ENCODE data around the gene CCDC88C.

Gene CCDC88C

GRCh38 chr14:91417120-91417982, at the start of gene CCDC88C:
CCDC88C (minus strand) TSS chr14:91417820; CDS start chr14:91417690, 130 bp downstream.
- Histone ChIP-seq H3K4me1 (ENCODE audit: insufficient read depth, low read length) (peaks cover 28% of the 10 kb centered on the region), H3K9me3 (ENCODE audit: insufficient read depth, low read depth, low read length) (no peaks in the 10 kb centered on the region), H3K27ac (ENCODE audit: low read length) (no peak within 1 kb of the TSS), H3K9ac (ENCODE audit: low read depth, low read length) (peak within 1 kb of the TSS; percentile 78; the same call in 1 of the 2 replicates), H3K36me3 (ENCODE audit: insufficient read depth, low read depth, low read length) (peaks cover 12% of the 10 kb centered on the region; the same call in 1 of the 2 replicates), H3K4me3 (ENCODE audit: low read length) (peak within 1 kb of the TSS; percentile 80), H3K27me3 (ENCODE audit: insufficient read depth, low read length) (peaks cover 6% of the 10 kb centered on the region; the same call in 1 of the 2 replicates)

- no peaks in the 10 kb centered on the region for H3K9me3 ChIP-seq (ENCODE audit: insufficient read depth, low read depth, low read length)
- no peak overlapping the region for H3K9ac ChIP-seq (ENCODE audit: low read depth, low read length)
- H3K36me3 ChIP-seq (ENCODE audit: insufficient read depth, low read depth, low read length): peaks cover 97% of the 10 kb centered on the region
- no peaks in the 10 kb centered on the region for H3K4me1 ChIP-seq (ENCODE audit: insufficient read depth, low read length)
- no peak overlapping the region for H3K27ac ChIP-seq (ENCODE audit: low read length)
- H3K4me3 ChIP-seq (ENCODE audit: low read length): no peak overlapping the region
- H3K27me3 ChIP-seq (ENCODE audit: insufficient read depth, low read length): no peaks in the 10 kb centered on the region
Measured at GRCh38 chr14:91466192-91466591, 48.6 kb upstream of the CCDC88C start.

- peaks cover 98% of the 10 kb centered on the region for H3K36me3 ChIP-seq (ENCODE audit: insufficient read depth, low read depth, low read length)
- no peaks in the 10 kb centered on the region for H3K9me3 ChIP-seq (ENCODE audit: insufficient read depth, low read depth, low read length)
- H3K27me3 ChIP-seq (ENCODE audit: insufficient read depth, low read length): no peaks in the 10 kb centered on the region
- H3K27ac ChIP-seq (ENCODE audit: low read length): no peak overlapping the region
- no peak overlapping the region for H3K4me3 ChIP-seq (ENCODE audit: low read length)
- H3K9ac ChIP-seq (ENCODE audit: low read depth, low read length): no peak overlapping the region
- no peaks in the 10 kb centered on the region for H3K4me1 ChIP-seq (ENCODE audit: insufficient read depth, low read length)
Measured at GRCh38 chr14:91464615-91465205, 47.1 kb upstream of the CCDC88C start.

- Histone ChIP-seq H3K4me1 (ENCODE audit: insufficient read depth, low read length) (no peaks in the 10 kb centered on the region), H3K36me3 (ENCODE audit: insufficient read depth, low read depth, low read length) (peaks cover 85% of the 10 kb centered on the region), H3K27ac (ENCODE audit: low read length) (no peak overlapping the region), H3K4me3 (ENCODE audit: low read length) (no peak overlapping the region), H3K27me3 (ENCODE audit: insufficient read depth, low read length) (no peaks in the 10 kb centered on the region), H3K9me3 (ENCODE audit: insufficient read depth, low read depth, low read length) (no peaks in the 10 kb centered on the region), H3K9ac (ENCODE audit: low read depth, low read length) (no peak overlapping the region)
Measured at GRCh38 chr14:91458612-91459011, 41.0 kb upstream of the CCDC88C start.

GRCh38 chr14:91456283-91456682, 38.7 kb upstream of the CCDC88C start:
- no peak overlapping the region for H3K9ac ChIP-seq (ENCODE audit: low read depth, low read length)

GRCh38 chr14:91454580-91454979, 37.0 kb upstream of the CCDC88C start:
- Histone ChIP-seq H3K27me3 (ENCODE audit: insufficient read depth, low read length) (no peaks in the 10 kb centered on the region), H3K4me1 (ENCODE audit: insufficient read depth, low read length) (no peaks in the 10 kb centered on the region), H3K4me3 (ENCODE audit: low read length) (no peak overlapping the region), H3K9me3 (ENCODE audit: insufficient read depth, low read depth, low read length) (no peaks in the 10 kb centered on the region), H3K9ac (ENCODE audit: low read depth, low read length) (no peak overlapping the region), H3K36me3 (ENCODE audit: insufficient read depth, low read depth, low read length) (peaks cover 45% of the 10 kb centered on the region), H3K27ac (ENCODE audit: low read length) (no peak overlapping the region)

More at GRCh38 chr14:91456283-91456682, 38.7 kb upstream of the CCDC88C start:
- H3K36me3 ChIP-seq (ENCODE audit: insufficient read depth, low read depth, low read length): peaks cover 62% of the 10 kb centered on the region
- H3K27ac ChIP-seq (ENCODE audit: low read length): no peak overlapping the region
- no peak overlapping the region for H3K4me3 ChIP-seq (ENCODE audit: low read length)
- no peaks in the 10 kb centered on the region for H3K27me3 ChIP-seq (ENCODE audit: insufficient read depth, low read length)
- H3K4me1 ChIP-seq (ENCODE audit: insufficient read depth, low read length): no peaks in the 10 kb centered on the region
- H3K9me3 ChIP-seq (ENCODE audit: insufficient read depth, low read depth, low read length): no peaks in the 10 kb centered on the region

GRCh38 chr14:91454155-91454554, 36.5 kb upstream of the CCDC88C start:
- Histone ChIP-seq H3K27ac (ENCODE audit: low read length) (no peak overlapping the region), H3K4me3 (ENCODE audit: low read length) (no peak overlapping the region), H3K9me3 (ENCODE audit: insufficient read depth, low read depth, low read length) (no peaks in the 10 kb centered on the region), H3K27me3 (ENCODE audit: insufficient read depth, low read length) (no peaks in the 10 kb centered on the region), H3K36me3 (ENCODE audit: insufficient read depth, low read depth, low read length) (peaks cover 41% of the 10 kb centered on the region), H3K4me1 (ENCODE audit: insufficient read depth, low read length) (no peaks in the 10 kb centered on the region), H3K9ac (ENCODE audit: low read depth, low read length) (no peak overlapping the region)

- no peak overlapping the region for H3K9ac ChIP-seq (ENCODE audit: low read depth, low read length)
- H3K4me3 ChIP-seq (ENCODE audit: low read length): no peak overlapping the region
- H3K36me3 ChIP-seq (ENCODE audit: insufficient read depth, low read depth, low read length): peaks cover 37% of the 10 kb centered on the region
- H3K9me3 ChIP-seq (ENCODE audit: insufficient read depth, low read depth, low read length): no peaks in the 10 kb centered on the region
- no peaks in the 10 kb centered on the region for H3K27me3 ChIP-seq (ENCODE audit: insufficient read depth, low read length)
- no peak overlapping the region for H3K27ac ChIP-seq (ENCODE audit: low read length)
- no peaks in the 10 kb centered on the region for H3K4me1 ChIP-seq (ENCODE audit: insufficient read depth, low read length)
Measured at GRCh38 chr14:91453744-91454143, 36.1 kb upstream of the CCDC88C start.

- Histone ChIP-seq H3K27me3 (ENCODE audit: insufficient read depth, low read length) (no peaks in the 10 kb centered on the region), H3K9me3 (ENCODE audit: insufficient read depth, low read depth, low read length) (peaks cover 9% of the 10 kb centered on the region), H3K36me3 (ENCODE audit: insufficient read depth, low read depth, low read length) (no peaks in the 10 kb centered on the region), H3K27ac (ENCODE audit: low read length) (no peak overlapping the region), H3K9ac (ENCODE audit: low read depth, low read length) (no peak overlapping the region), H3K4me3 (ENCODE audit: low read length) (no peak overlapping the region), H3K4me1 (ENCODE audit: insufficient read depth, low read length) (no peaks in the 10 kb centered on the region)
Measured at GRCh38 chr14:91444335-91445020, 26.9 kb upstream of the CCDC88C start.

- Histone ChIP-seq H3K36me3 (ENCODE audit: insufficient read depth, low read depth, low read length) (no peaks in the 10 kb centered on the region), H3K27ac (ENCODE audit: low read length) (no peak overlapping the region), H3K4me1 (ENCODE audit: insufficient read depth, low read length) (no peaks in the 10 kb centered on the region), H3K4me3 (ENCODE audit: low read length) (no peak overlapping the region), H3K27me3 (ENCODE audit: insufficient read depth, low read length) (no peaks in the 10 kb centered on the region), H3K9ac (ENCODE audit: low read depth, low read length) (no peak overlapping the region), H3K9me3 (ENCODE audit: insufficient read depth, low read depth, low read length) (peaks cover 34% of the 10 kb centered on the region)
Measured at GRCh38 chr14:91439345-91439744, 21.7 kb upstream of the CCDC88C start.

GRCh38 chr14:91438845-91439244, 21.2 kb upstream of the CCDC88C start:
- no peak overlapping the region for H3K4me3 ChIP-seq (ENCODE audit: low read length)
- H3K4me1 ChIP-seq (ENCODE audit: insufficient read depth, low read length): no peaks in the 10 kb centered on the region
- no peak overlapping the region for H3K9ac ChIP-seq (ENCODE audit: low read depth, low read length)
- no peaks in the 10 kb centered on the region for H3K27me3 ChIP-seq (ENCODE audit: insufficient read depth, low read length)
- peaks cover 34% of the 10 kb centered on the region for H3K9me3 ChIP-seq (ENCODE audit: insufficient read depth, low read depth, low read length)
- H3K27ac ChIP-seq (ENCODE audit: low read length): no peak overlapping the region
- no peaks in the 10 kb centered on the region for H3K36me3 ChIP-seq (ENCODE audit: insufficient read depth, low read depth, low read length)

Measured in iPS-20b (cell line).